ENCODE measurements around the gene GDA. TPM values are rescaled to one million over a fixed set of nuclear protein-coding genes. Genes with fewer than 3 reads are reported as not detected.
A peak's percentile ranks its signal among the peaks of the same experiment; 100 is the strongest.
"Not testable (repeated sequence)": the region's sequence is repeated elsewhere in the genome, so short reads cannot be mapped to it uniquely, and the experiment has no call there.

GDA gene
- total and polyA plus RNA-seq, 7 donors, result 0.07 to 0.52 (median 0.16) TPM

GRCh38 chr9:72263572-72263971 is 114.3 kb downstream of the GDA start:
- ATAC-seq (no peak), DNase-seq (no peak)
- Histone ChIP-seq H3K4me3 (no peak overlapping the region), H3K4me1 (no peaks in the 10 kb centered on the region), H3K9me3 (no peaks in the 10 kb centered on the region), H3K27ac (no peak overlapping the region), H3K36me3 (ENCODE audit: insufficient read depth in 1 of 2, low read depth in 1 of 2) (no peaks in the 10 kb centered on the region), H3K27me3 (ENCODE audit: insufficient read depth in 3 of 3, low read length in 2 of 3) (peaks cover 0 to 1% (median 0%) of the 10 kb centered on the region in 3 donors)
- intact Hi-C loops (cut with DNase I), result no loop called here
- no peak for TF ChIP-seq CTCF (IDR thresholded peaks at IDR 0.05)
- 94 to 98% (median 96%) methylated on average over 1 of the region's 1 CpG for WGBS, 3 donors

- ATAC-seq (no peak), DNase-seq (no peak)
- WGBS, 3 donors, result 68 to 79% (median 70%) methylated on average over 3 of the region's 3 CpGs
- Histone ChIP-seq H3K4me3 (no peak overlapping the region), H3K36me3 (ENCODE audit: insufficient read depth in 1 of 2, low read depth in 1 of 2) (no peaks in the 10 kb centered on the region), H3K27me3 (ENCODE audit: insufficient read depth in 3 of 3, low read length in 2 of 3) (no peaks in the 10 kb centered on the region), H3K9me3 (no peaks in the 10 kb centered on the region), H3K27ac (no peak overlapping the region), H3K4me1 (no peaks in the 10 kb centered on the region)
- intact Hi-C loops (cut with DNase I), result no loop called here
- TF ChIP-seq CTCF (IDR thresholded peaks at IDR 0.05), result no peak
Measured at GRCh38 chr9:72268961-72269360, 119.7 kb downstream of the GDA start.

GRCh38 chr9:72270359-72270758 is 121.1 kb downstream of the GDA start:
- H3K4me1 ChIP-seq; H3K27ac ChIP-seq; H3K36me3 ChIP-seq (ENCODE audit: insufficient read depth in 1 of 2, low read depth in 1 of 2); DNase-seq; ATAC-seq; H3K9me3 ChIP-seq; H3K27me3 ChIP-seq (ENCODE audit: insufficient read depth in 3 of 3, low read length in 2 of 3); H3K4me3 ChIP-seq: not testable (repeated sequence)
- intact Hi-C loops (cut with DNase I), result loop anchor here (5.0 to 10.0 kb wide), 2 partner anchors 233 to 466 kb away; no protein-coding TSS in a partner anchor
- WGBS, 3 donors, result 98 to 100% (median 98%) methylated on average over 3 of the region's 3 CpGs

GRCh38 chr9:72271613-72272478 is 122.6 kb downstream of the GDA start:
- TF ChIP-seq CTCF (IDR thresholded peaks at IDR 0.05), result peak; percentile 90
- DNase-seq (no peak), ATAC-seq (peak in 3 of 4 donors; percentile 60 to 81 (median 62))
- no peak overlapping the region for H3K4me3 ChIP-seq
- intact Hi-C loops (cut with DNase I), result loop anchor here (1.0 to 10.0 kb wide), 3 partner anchors 233 to 467 kb away; no protein-coding TSS in a partner anchor
- H3K27ac ChIP-seq, result no peak overlapping the region
- WGBS, 3 donors, result 45 to 49% (median 46%) methylated on average over 9 of the region's 9 CpGs
- no peaks in the 10 kb centered on the region for H3K36me3 ChIP-seq (ENCODE audit: insufficient read depth in 1 of 2, low read depth in 1 of 2)
- no peaks in the 10 kb centered on the region for H3K4me1 ChIP-seq
- H3K9me3 ChIP-seq, result no peaks in the 10 kb centered on the region
- H3K27me3 ChIP-seq (ENCODE audit: insufficient read depth in 3 of 3, low read length in 2 of 3), result no peaks in the 10 kb centered on the region

- no peak for TF ChIP-seq CTCF (IDR thresholded peaks at IDR 0.05)
- H3K9me3 ChIP-seq, result no peaks in the 10 kb centered on the region
- DNase-seq, result no peak
- H3K4me1 ChIP-seq, result no peaks in the 10 kb centered on the region
- ATAC-seq, result no peak
- no peaks in the 10 kb centered on the region for H3K27me3 ChIP-seq (ENCODE audit: insufficient read depth in 3 of 3, low read length in 2 of 3)
- WGBS, 3 donors, result 63 to 82% (median 80%) methylated on average over 4 of the region's 4 CpGs
- intact Hi-C loops (cut with DNase I), result loop anchor here (5.0 to 10.0 kb wide), 2 partner anchors 237 to 470 kb away; no protein-coding TSS in a partner anchor
- no peak overlapping the region for H3K4me3 ChIP-seq
- no peaks in the 10 kb centered on the region for H3K36me3 ChIP-seq (ENCODE audit: insufficient read depth in 1 of 2, low read depth in 1 of 2)
- H3K27ac ChIP-seq, result no peak overlapping the region
Measured at GRCh38 chr9:72274441-72274840, 125.2 kb downstream of the GDA start.

Data from psoas muscle (tissue), 8 donors.